Vagina (tissue), 2 donors: ENCODE measurements around the gene KRT81. TPM values are rescaled to one million over a fixed set of nuclear protein-coding genes. Genes with fewer than 3 reads are reported as not detected.

Experiments used
- DNase-seq, 2 donors: peaks; one replicate each; pipeline ENCODE4 v3.0.0-alpha.2; 2017; ENCODE audit errors: extremely low spot score in 2 of 2
- H3K27ac ChIP-seq: fragments of 200-600 bp; sonication (generic); one replicate; pipeline ENCODE4 v1.5.1; 2019
- H3K27me3 ChIP-seq: fragments of 200-600 bp; sonication (generic); one replicate; pipeline ENCODE4 v1.5.1; 2019
- H3K36me3 ChIP-seq, 2 donors: fragments of 200-600 bp; sonication (generic); one replicate each; pipeline ENCODE4 v1.5.1; 2017 to 2019
- H3K4me1 ChIP-seq: fragments of 200-600 bp; sonication (generic); one replicate; pipeline ENCODE4 v1.5.1; 2019
- H3K4me3 ChIP-seq, 2 donors: fragments of 200-600 bp; sonication (generic); 1 replicate in 1 of 2; 2 replicates in 1 of 2; pipeline ENCODE4 v1.5.1; 2016 to 2019
- H3K9me3 ChIP-seq: fragments of 200-600 bp; sonication (generic); one replicate; pipeline ENCODE4 v1.5.1; 2019
- CTCF ChIP-seq, 3 experiments: fragments of 450-650 bp in 2 of 3; fragments of 200-600 bp in 1 of 3; sonication (generic) in 1 of 3; IDR thresholded peaks; one replicate each; pipeline ENCODE4 v1.5.1; 2017 to 2019; ENCODE audit warnings: antibody characterized with exemption in 3 of 3, mild to moderate bottlenecking in 2 of 3, moderate library complexity in 2 of 3
- POLR2A ChIP-seq, 2 donors: fragments of 450-650 bp; IDR thresholded peaks; one replicate each; pipeline ENCODE4 v1.6.1; 2017; ENCODE audit warnings: antibody characterized with exemption in 2 of 2, mild to moderate bottlenecking in 2 of 2, moderate library complexity in 2 of 2
- POLR2AphosphoS5 ChIP-seq, 2 donors: sonication (generic); formaldehyde crosslinking; IDR thresholded peaks; one replicate each; pipeline ENCODE4 v1.9.0; 2017; ENCODE audit warnings: antibody characterized with exemption in 2 of 2, mild to moderate bottlenecking in 2 of 2, low read depth in 1 of 2; ENCODE audit not compliant: insufficient read depth in 1 of 2
- intact Hi-C: fragments of 100-400 bp; cut with DNase I; formaldehyde crosslinking; loops from one replicate; pipeline ENCODE4 v1.15.1; 2023
- total RNA-seq: library from RNA; depleted of rRNA; stranded (reverse); fragments of >200 nt; gene quantifications from one replicate; pipeline ENCODE4 v1.2.3, GENCODE V29; 2016

KRT81 gene
- total RNA-seq, 1 donor from 2014 or later = not detected

DNA sequence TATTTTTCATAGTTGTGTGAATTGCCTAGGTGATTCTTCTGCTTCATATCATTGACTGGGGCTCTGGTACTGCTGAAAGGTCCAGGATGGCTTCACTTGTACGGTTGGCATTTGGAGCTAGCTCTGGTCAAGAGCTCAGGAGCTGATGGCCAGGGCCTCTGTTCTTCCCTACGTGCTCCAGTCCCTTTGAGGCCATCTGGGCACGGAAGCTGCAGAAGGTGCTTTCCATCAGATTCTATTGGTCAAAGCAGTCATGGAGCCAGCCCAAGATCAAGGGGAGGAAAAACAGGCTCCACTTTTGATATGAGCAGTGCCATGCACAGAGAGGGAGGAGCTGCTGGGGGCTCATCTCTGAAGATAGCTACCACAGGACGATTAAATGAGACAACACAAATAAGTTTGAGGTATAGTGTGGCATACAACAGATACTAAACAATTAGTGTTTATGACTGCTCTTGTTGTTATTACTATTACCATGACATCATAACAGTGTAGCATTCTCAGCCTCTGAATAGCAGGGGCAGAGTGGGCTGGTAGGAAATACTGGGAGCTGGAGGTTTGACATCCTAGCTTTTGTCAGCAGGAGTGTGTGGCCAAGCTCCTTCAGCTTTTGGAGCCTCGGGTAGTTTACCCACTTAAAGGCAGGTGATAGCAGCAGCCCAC is 19.4 kb upstream of the KRT81 start:
- DNase-seq = no peak

GRCh38 chr12:52308806-52309425 is 17.6 kb upstream of the KRT81 start:
- H3K9me3 ChIP-seq = no peaks in the 10 kb centered on the region
- peaks cover 11% of the 10 kb centered on the region for H3K4me1 ChIP-seq
- peak overlapping the region; percentile 37 to 48 for H3K4me3 ChIP-seq
- DNase-seq = no peak
- intact Hi-C loops = no loop called here
- TF ChIP-seq POLR2A (IDR thresholded peaks at IDR 0.05) (no peak), CTCF (IDR thresholded peaks at IDR 0.05) (no peak), POLR2AphosphoS5 (IDR thresholded peaks at IDR 0.05; ENCODE audit: insufficient read depth in 1 of 2, low read depth in 1 of 2) (no peak)
- H3K36me3 ChIP-seq = no peaks in the 10 kb centered on the region
- H3K27me3 ChIP-seq = no peaks in the 10 kb centered on the region
- H3K27ac ChIP-seq = no peak overlapping the region

More for the DNA sequence above, 19.4 kb upstream of the KRT81 start:
- H3K27ac ChIP-seq = no peak overlapping the region
- H3K36me3 ChIP-seq = no peaks in the 10 kb centered on the region
- intact Hi-C loops = no loop called here
- H3K9me3 ChIP-seq = no peaks in the 10 kb centered on the region
- H3K4me3 ChIP-seq = no peak overlapping the region
- peaks cover 11% of the 10 kb centered on the region for H3K4me1 ChIP-seq
- H3K27me3 ChIP-seq = no peaks in the 10 kb centered on the region
- TF ChIP-seq POLR2AphosphoS5 (IDR thresholded peaks at IDR 0.05; ENCODE audit: insufficient read depth in 1 of 2, low read depth in 1 of 2) (no peak), POLR2A (IDR thresholded peaks at IDR 0.05) (no peak), CTCF (IDR thresholded peaks at IDR 0.05) (no peak)

DNA sequence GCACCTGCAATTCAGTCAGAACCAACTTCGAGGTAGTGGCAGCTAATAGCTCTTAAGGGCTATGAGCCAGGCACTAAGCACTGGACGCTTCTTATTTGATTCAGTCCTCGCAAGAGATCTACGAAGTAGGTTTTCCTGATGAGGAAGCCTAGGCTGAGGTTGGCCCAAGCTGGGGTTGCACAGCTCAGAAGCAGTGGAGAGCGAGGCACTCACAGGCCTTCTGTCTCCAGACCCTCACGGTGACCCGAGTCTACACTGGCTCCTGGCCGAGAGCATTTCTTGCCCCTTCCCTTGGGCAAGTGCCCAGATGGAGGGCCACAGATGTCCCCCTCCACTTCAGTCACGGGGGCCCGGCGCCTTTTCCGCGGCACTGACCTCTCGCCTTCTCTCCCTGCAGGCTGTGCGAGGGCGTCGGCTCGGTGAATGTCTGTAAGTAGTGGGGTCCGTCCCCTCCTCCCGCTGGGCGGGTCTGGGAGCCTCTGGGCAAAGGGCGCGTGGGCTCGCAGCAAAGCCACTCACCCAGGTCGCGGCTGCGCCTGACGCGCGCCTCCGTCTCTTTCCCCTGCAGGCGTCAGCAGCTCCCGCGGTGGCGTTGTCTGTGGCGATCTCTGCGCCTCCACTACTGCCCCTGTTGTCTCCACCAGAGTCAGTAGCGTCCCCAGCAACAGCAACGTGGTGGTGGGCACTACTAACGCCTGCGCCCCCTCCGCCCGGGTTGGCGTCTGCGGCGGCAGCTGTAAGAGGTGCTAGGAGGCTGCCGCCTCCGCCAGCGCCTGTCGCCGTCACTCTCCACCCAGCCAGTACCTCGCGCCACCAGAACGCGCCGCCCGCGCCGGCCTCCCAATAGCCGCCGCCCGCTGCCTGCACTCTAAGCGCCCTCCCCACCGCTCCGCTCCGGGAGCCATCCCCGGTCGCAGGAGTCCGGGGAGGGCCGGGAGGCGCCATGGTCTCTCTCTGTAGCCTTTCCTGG is 16.8 kb upstream of the KRT81 start:
- TF ChIP-seq POLR2AphosphoS5 (IDR thresholded peaks at IDR 0.05; ENCODE audit: insufficient read depth in 1 of 2, low read depth in 1 of 2) (peak in 1 of 2 donors; percentile 38), CTCF (IDR thresholded peaks at IDR 0.05) (peak in 1 of 3 experiments; percentile 10), POLR2A (IDR thresholded peaks at IDR 0.05) (no peak)
- Histone ChIP-seq H3K4me3 (peak overlapping the region; percentile 37 to 48), H3K4me1 (peaks cover 11% of the 10 kb centered on the region), H3K9me3 (no peaks in the 10 kb centered on the region), H3K27me3 (no peaks in the 10 kb centered on the region), H3K27ac (no peak overlapping the region), H3K36me3 (no peaks in the 10 kb centered on the region)
- no peak for DNase-seq
- intact Hi-C loops = no loop called here

GRCh38 chr12:52306731-52307130 is 15.4 kb upstream of the KRT81 start:
- no peaks in the 10 kb centered on the region for H3K36me3 ChIP-seq
- no peaks in the 10 kb centered on the region for H3K9me3 ChIP-seq
- TF ChIP-seq POLR2A (IDR thresholded peaks at IDR 0.05) = no peak
- TF ChIP-seq POLR2AphosphoS5 (IDR thresholded peaks at IDR 0.05; ENCODE audit: insufficient read depth in 1 of 2, low read depth in 1 of 2) = no peak
- no peak for TF ChIP-seq CTCF (IDR thresholded peaks at IDR 0.05)
- H3K27ac ChIP-seq = no peak overlapping the region
- no peak overlapping the region for H3K4me3 ChIP-seq
- DNase-seq = no peak
- no peaks in the 10 kb centered on the region for H3K27me3 ChIP-seq
- H3K4me1 ChIP-seq = peaks cover 11% of the 10 kb centered on the region
- intact Hi-C loops = no loop called here
